Breast epithelium (tissue), 3 donors: Measurements from ENCODE around the gene ATG10.

ENCODE experiments used
- POLR2A ChIP-seq: fragments of 450-650 bp; IDR thresholded peaks from one replicate; pipeline ENCODE4 v1.6.1; 2016; ENCODE audit warnings: antibody characterized with exemption, mild to moderate bottlenecking, moderate library complexity
- TF ChIP-seq, protein P1 (sequence below), 3 donors: fragments of 450-650 bp; IDR thresholded peaks; one replicate each; pipeline ENCODE4 v1.5.1; 2016 to 2017; ENCODE audit warnings: antibody characterized with exemption in 3 of 3, mild to moderate bottlenecking in 3 of 3, moderate library complexity in 3 of 3

DNA sequence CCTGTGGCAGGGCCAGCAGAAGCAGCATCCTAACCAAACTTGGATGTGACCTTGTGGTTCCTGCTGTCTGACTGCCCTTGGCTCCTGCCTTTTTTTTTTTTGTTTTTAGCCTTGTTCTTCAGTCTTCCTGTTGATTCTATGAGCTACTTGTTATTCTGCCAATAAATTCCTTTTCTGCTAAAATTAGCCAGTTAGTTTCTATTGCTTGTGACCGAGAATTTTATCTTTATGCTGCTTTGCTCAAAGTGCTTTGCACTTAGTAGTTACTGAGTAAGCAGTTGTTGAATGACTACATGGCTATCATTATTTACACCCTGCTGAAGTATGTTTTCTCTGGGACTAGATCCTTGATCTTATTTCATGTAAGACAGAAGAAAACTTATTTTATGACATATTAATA lies 20.8 kb upstream of the ATG10 start:
- TF ChIP-seq, protein P1, sequence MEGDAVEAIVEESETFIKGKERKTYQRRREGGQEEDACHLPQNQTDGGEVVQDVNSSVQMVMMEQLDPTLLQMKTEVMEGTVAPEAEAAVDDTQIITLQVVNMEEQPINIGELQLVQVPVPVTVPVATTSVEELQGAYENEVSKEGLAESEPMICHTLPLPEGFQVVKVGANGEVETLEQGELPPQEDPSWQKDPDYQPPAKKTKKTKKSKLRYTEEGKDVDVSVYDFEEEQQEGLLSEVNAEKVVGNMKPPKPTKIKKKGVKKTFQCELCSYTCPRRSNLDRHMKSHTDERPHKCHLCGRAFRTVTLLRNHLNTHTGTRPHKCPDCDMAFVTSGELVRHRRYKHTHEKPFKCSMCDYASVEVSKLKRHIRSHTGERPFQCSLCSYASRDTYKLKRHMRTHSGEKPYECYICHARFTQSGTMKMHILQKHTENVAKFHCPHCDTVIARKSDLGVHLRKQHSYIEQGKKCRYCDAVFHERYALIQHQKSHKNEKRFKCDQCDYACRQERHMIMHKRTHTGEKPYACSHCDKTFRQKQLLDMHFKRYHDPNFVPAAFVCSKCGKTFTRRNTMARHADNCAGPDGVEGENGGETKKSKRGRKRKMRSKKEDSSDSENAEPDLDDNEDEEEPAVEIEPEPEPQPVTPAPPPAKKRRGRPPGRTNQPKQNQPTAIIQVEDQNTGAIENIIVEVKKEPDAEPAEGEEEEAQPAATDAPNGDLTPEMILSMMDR (IDR thresholded peaks at IDR 0.05) = no peak
- TF ChIP-seq POLR2A = no peak
